ENCODE data around the gene KCTD1.

Gene KCTD1

GRCh38 chr18:26466026-26466425 lies 82.3 kb downstream of the KCTD1 start:
- no peak for TF ChIP-seq CTCF (IDR thresholded peaks at IDR 0.05; ENCODE audit: low read depth, low read length, missing control alignments)
- H3K4me3 ChIP-seq (ENCODE audit: low read depth, low read length) = no peak overlapping the region
- no peak for DNase-seq (ENCODE audit: low read depth)

GRCh38 chr18:26465431-26465830 lies 82.9 kb downstream of the KCTD1 start:
- no peak overlapping the region for H3K4me3 ChIP-seq (ENCODE audit: low read depth, low read length)
- TF ChIP-seq CTCF (IDR thresholded peaks at IDR 0.05; ENCODE audit: low read depth, low read length, missing control alignments) = no peak
- DNase-seq (ENCODE audit: low read depth) = no peak

GRCh38 chr18:26464128-26465011 lies 84.0 kb downstream of the KCTD1 start:
- no peak for TF ChIP-seq CTCF (IDR thresholded peaks at IDR 0.05; ENCODE audit: low read depth, low read length, missing control alignments)
- no peak overlapping the region for H3K4me3 ChIP-seq (ENCODE audit: low read depth, low read length)
- no peak for DNase-seq (ENCODE audit: low read depth)

- no peak for DNase-seq (ENCODE audit: low read depth)
- no peak overlapping the region for H3K4me3 ChIP-seq (ENCODE audit: low read depth, low read length)
- no peak for TF ChIP-seq CTCF (IDR thresholded peaks at IDR 0.05; ENCODE audit: low read depth, low read length, missing control alignments)
Measured at GRCh38 chr18:26462355-26462754, 86.0 kb downstream of the KCTD1 start.

GRCh38 chr18:26461405-26461804 lies 86.9 kb downstream of the KCTD1 start:
- DNase-seq (ENCODE audit: low read depth) = no peak
- no peak for TF ChIP-seq CTCF (IDR thresholded peaks at IDR 0.05; ENCODE audit: low read depth, low read length, missing control alignments)
- no peak overlapping the region for H3K4me3 ChIP-seq (ENCODE audit: low read depth, low read length)

- H3K4me3 ChIP-seq (ENCODE audit: low read depth, low read length) = no peak overlapping the region
- DNase-seq (ENCODE audit: low read depth) = peak; percentile 84
- no peak for TF ChIP-seq CTCF (IDR thresholded peaks at IDR 0.05; ENCODE audit: low read depth, low read length, missing control alignments)
Measured at GRCh38 chr18:26460449-26461091, 87.8 kb downstream of the KCTD1 start.
